MM.1S (cell line): Measurements from ENCODE around the gene DEAF1.

Source experiments
- DNase-seq: peaks from one replicate; pipeline ENCODE4 v3.0.0-alpha.2; 2015
- H2AFZ ChIP-seq: fragments of 300-600 bp; sonication (generic); 2 replicates; pipeline ENCODE4 v1.6.0; 2016; ENCODE audit warnings: antibody characterized with exemption, low read length
- H3F3A ChIP-seq: fragments of 300-600 bp; sonication (generic); 2 replicates; pipeline ENCODE4 v1.6.1; 2016; ENCODE audit warnings: mild to moderate bottlenecking, antibody characterized with exemption, low read length, moderate library complexity, mixed read lengths; ENCODE audit not compliant: insufficient read depth
- H3K27ac ChIP-seq: fragments of 300-600 bp; sonication (generic); 2 replicates; pipeline ENCODE4 v1.5.1; 2016; ENCODE audit warnings: mild to moderate bottlenecking, low read length
- H3K27me3 ChIP-seq: fragments of 300-600 bp; sonication (generic); replicated peaks from 2 replicates; pipeline ENCODE4 v1.6.0; 2016; ENCODE audit warnings: low read length; ENCODE audit not compliant: insufficient read depth
- H3K36me3 ChIP-seq: fragments of 300-600 bp; sonication (generic); replicated peaks from 2 replicates; pipeline ENCODE4 v1.6.1; 2016; ENCODE audit warnings: mild to moderate bottlenecking, low read length, mixed read lengths; ENCODE audit not compliant: insufficient read depth
- H3K4me1 ChIP-seq: fragments of 300-600 bp; sonication (generic); 2 replicates; pipeline ENCODE4 v1.6.1; 2016; ENCODE audit warnings: low read length, mixed read lengths
- H3K4me2 ChIP-seq: fragments of 300-600 bp; sonication (generic); 2 replicates; pipeline ENCODE4 v1.6.0; 2016; ENCODE audit warnings: low read depth, low read length
- H3K4me3 ChIP-seq: fragments of 300-600 bp; sonication (generic); 2 replicates; pipeline ENCODE4 v1.5.1; 2016; ENCODE audit warnings: low read length, mixed read lengths
- H3K79me2 ChIP-seq: fragments of 300-600 bp; sonication (generic); 2 replicates; pipeline ENCODE4 v1.6.1; 2016; ENCODE audit warnings: mixed run types, low read length, mixed read lengths
- H3K9ac ChIP-seq: fragments of 300-600 bp; sonication (generic); 2 replicates; pipeline ENCODE4 v1.6.1; 2016; ENCODE audit warnings: low read length, mixed read lengths
- H3K9me2 ChIP-seq: fragments of 300-600 bp; sonication (generic); replicated peaks from 2 replicates; pipeline ENCODE4 v1.6.1; 2016; ENCODE audit warnings: mild to moderate bottlenecking, low read length, mixed read lengths; ENCODE audit not compliant: insufficient read depth
- H3K9me3 ChIP-seq: fragments of 300-600 bp; sonication (generic); replicated peaks from 2 replicates; pipeline ENCODE4 v1.6.1; 2016; ENCODE audit warnings: mild to moderate bottlenecking, low read length, mixed read lengths; ENCODE audit not compliant: insufficient read depth
- H4K20me1 ChIP-seq: fragments of 300-600 bp; sonication (generic); 2 replicates; pipeline ENCODE4 v1.6.1; 2016; ENCODE audit warnings: mild to moderate bottlenecking, low read length, moderate library complexity, mixed read lengths; ENCODE audit not compliant: insufficient read depth
- EZH2 ChIP-seq: fragments of 300-600 bp; sonication (generic); optimal IDR thresholded peaks from 2 replicates; pipeline ENCODE3; 2017; ENCODE audit warnings: low read depth, mild to moderate bottlenecking, antibody characterized with exemption, low read length, mixed read lengths
- EZH2phosphoT487 ChIP-seq: fragments of 300-600 bp; sonication (generic); IDR thresholded peaks from 2 replicates; pipeline ENCODE4 v1.6.1; 2018; ENCODE audit warnings: antibody characterized with exemption, low read length
- TF ChIP-seq, protein P1 (sequence below): fragments of 300-600 bp; sonication (generic); IDR thresholded peaks from 2 replicates; pipeline ENCODE4 v1.5.1; 2016; ENCODE audit warnings: antibody characterized with exemption, low read length, mixed read lengths

Gene DEAF1

DNA sequence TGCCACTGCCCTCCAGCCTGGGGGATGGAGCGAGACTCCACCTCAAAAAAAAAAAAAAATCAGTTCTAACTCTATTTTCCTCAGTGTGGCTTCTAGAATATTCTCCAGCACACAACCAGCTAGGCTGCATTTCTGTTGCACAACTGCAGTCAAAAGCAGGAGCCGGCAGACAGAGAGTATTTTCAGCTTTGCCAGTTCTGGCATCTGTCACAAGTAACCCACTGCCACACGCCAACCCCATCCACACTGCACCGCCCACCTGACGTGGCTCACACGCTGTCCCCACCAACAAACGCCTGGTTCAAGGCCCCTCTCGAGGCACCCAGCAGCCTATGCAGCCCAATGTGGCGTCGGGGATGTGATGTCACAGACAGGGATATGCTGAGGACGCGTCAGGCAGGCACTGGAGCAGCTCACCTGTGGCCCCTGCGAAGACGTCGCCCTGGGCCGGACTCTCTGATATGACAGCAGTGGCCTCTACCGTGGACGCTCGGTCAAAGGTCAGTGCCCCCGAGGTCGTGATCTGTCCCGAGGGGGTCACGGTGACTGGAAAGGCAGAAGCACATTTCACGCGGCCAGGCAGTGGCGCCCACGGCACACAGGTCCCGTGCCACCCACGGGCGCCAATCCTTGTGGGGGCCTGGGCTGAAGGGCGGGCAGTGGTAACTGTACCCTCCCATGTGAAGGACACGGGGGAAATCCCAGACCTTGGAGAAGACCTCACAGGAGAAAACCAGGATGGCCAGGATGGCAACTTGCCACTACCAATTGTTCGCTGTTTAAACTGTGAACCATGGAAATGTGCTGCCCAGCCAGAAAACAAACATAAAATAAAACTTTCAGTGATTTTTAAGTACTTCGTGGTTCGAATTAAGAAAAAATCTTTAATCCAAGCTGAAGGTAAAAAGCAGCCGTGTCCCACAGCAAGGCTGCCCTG lies 15.5 kb downstream of the DEAF1 start:
- Histone ChIP-seq H3K79me2 (no peaks in the 10 kb centered on the region), H2AFZ (no peak overlapping the region), H3K27me3 (no peaks in the 10 kb centered on the region), H3K9ac (no peak overlapping the region), H3F3A (no peaks in the 10 kb centered on the region), H3K27ac (no peak overlapping the region), H3K4me3 (no peak overlapping the region), H3K36me3 (peaks cover 5% of the 10 kb centered on the region), H3K9me2 (no peaks in the 10 kb centered on the region), H3K9me3 (no peaks in the 10 kb centered on the region), H3K4me2 (no peak overlapping the region), H4K20me1 (no peaks in the 10 kb centered on the region), H3K4me1 (no peaks in the 10 kb centered on the region)
- TF ChIP-seq, protein P1, sequence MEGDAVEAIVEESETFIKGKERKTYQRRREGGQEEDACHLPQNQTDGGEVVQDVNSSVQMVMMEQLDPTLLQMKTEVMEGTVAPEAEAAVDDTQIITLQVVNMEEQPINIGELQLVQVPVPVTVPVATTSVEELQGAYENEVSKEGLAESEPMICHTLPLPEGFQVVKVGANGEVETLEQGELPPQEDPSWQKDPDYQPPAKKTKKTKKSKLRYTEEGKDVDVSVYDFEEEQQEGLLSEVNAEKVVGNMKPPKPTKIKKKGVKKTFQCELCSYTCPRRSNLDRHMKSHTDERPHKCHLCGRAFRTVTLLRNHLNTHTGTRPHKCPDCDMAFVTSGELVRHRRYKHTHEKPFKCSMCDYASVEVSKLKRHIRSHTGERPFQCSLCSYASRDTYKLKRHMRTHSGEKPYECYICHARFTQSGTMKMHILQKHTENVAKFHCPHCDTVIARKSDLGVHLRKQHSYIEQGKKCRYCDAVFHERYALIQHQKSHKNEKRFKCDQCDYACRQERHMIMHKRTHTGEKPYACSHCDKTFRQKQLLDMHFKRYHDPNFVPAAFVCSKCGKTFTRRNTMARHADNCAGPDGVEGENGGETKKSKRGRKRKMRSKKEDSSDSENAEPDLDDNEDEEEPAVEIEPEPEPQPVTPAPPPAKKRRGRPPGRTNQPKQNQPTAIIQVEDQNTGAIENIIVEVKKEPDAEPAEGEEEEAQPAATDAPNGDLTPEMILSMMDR = no peak
- TF ChIP-seq EZH2 (no peak), EZH2phosphoT487 (no peak)
- DNase-seq = no peak

DNA sequence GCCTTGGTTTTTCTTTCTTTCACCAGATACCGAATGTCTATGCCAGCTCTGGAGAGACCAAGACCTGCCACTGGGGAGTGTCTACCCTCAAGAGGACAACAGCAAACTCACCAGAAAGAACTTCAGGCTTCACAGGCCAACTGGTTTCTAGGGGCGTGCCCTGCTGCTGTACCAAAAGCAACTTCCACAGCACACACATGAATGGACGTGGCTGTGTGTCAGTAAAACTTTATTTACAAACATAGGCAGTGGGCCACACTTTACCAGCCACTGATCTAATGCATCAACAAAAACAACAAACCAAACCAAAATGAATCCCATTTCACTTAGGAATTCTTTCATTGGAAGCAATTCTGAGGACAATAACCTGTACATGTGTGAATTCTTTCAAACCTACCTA lies 16.7 kb downstream of the DEAF1 start:
- no peak overlapping the region for H2AFZ ChIP-seq
- no peaks in the 10 kb centered on the region for H4K20me1 ChIP-seq
- H3K9ac ChIP-seq = no peak overlapping the region
- H3K27ac ChIP-seq = no peak overlapping the region
- TF ChIP-seq, protein P1 = no peak
- no peak for TF ChIP-seq EZH2phosphoT487
- no peak for TF ChIP-seq EZH2
- no peaks in the 10 kb centered on the region for H3K9me3 ChIP-seq
- no peaks in the 10 kb centered on the region for H3K9me2 ChIP-seq
- H3K4me2 ChIP-seq = no peak overlapping the region
- no peaks in the 10 kb centered on the region for H3K79me2 ChIP-seq
- no peaks in the 10 kb centered on the region for H3K27me3 ChIP-seq
- no peaks in the 10 kb centered on the region; the same call in 1 of the 2 replicates for H3K36me3 ChIP-seq
- no peaks in the 10 kb centered on the region for H3K4me1 ChIP-seq
- no peak overlapping the region for H3K4me3 ChIP-seq
- no peak for DNase-seq
- H3F3A ChIP-seq = no peaks in the 10 kb centered on the region

DNA sequence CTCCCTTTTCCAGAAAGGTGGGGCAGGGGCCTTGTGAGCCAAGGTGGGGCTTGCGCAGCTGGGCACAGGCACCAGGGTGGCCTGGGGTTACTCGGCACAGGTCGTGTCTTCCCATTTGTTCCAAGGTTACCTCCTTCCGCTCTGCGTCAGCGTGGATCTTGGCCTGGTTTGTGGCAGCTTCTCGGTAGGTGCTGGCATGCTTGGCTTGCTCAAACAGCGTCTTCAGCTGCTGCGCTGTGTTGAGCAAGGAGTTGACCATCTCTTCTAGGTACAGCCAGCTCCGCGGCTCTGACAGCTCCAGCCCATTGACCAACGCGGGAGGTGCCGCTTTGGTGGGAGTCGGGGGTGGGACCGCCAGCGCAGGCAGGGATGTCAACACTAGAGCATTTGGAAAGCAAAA lies 20.6 kb downstream of the DEAF1 start:
- no peak for DNase-seq
- no peaks in the 10 kb centered on the region; the same call in 1 of the 2 replicates for H3K36me3 ChIP-seq

More for the DNA sequence above, 20.6 kb downstream of the DEAF1 start:
- Histone ChIP-seq H4K20me1 (no peaks in the 10 kb centered on the region), H3K79me2 (no peaks in the 10 kb centered on the region), H3K9ac (no peak overlapping the region), H3K4me3 (no peak overlapping the region), H3K4me1 (no peaks in the 10 kb centered on the region), H3K27me3 (no peaks in the 10 kb centered on the region), H2AFZ (no peak overlapping the region), H3F3A (no peaks in the 10 kb centered on the region), H3K4me2 (no peak overlapping the region), H3K9me3 (no peaks in the 10 kb centered on the region), H3K27ac (no peak overlapping the region), H3K9me2 (no peaks in the 10 kb centered on the region)
- TF ChIP-seq, protein P1 = no peak
